ENCODE measurements around the gene C1QB. TPM values are rescaled to one million over a fixed set of nuclear protein-coding genes. Genes with fewer than 3 reads are reported as not detected.

Gene C1QB
- total RNA-seq, 6 experiments from 2014 or later = 69.8 to 330 (median 152) TPM

DNA sequence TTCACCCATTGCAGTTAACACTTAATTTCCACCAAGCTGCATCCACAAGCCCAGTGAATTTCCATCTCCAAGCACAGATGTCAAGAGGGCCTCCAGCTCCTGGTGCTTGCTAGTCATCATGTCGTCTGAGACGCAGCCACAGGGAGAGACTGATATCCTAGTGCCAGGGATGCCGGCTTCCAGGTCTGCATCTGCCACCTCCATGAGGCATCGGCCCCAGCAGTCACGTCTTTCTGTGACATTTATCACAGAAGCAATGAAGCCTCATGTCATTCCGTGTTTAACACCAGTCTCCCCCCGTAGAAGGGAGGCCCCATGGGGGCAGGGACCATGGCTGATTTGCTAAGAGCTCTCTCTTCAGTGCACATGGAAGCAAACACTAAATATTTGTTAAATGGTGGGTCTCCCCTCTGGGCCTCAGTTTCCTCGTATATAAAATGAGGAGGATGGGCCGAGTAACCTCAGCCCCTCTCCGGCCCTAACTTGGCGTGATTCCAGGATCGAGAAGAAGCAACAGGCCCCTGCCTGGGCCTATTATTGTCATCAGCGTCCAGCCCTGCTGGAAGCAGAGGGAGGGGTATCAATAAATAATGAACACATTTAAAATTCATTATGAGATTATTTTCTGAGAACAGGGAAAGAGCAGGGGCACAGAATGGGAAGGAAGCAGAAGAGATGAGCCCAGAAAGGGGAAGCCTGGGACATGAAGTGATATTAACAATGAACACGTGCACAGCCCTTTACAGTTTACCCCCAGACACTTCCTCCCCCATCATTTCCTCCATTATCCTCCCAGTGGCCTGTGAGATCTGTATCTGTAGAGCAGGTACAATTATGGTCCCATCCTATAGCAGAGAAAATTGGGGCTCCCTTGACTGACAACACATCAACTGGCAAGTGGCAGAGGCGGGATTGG is 837 bp upstream of the C1QB start:
- no peak for DNase-seq
- TF ChIP-seq, protein P1, sequence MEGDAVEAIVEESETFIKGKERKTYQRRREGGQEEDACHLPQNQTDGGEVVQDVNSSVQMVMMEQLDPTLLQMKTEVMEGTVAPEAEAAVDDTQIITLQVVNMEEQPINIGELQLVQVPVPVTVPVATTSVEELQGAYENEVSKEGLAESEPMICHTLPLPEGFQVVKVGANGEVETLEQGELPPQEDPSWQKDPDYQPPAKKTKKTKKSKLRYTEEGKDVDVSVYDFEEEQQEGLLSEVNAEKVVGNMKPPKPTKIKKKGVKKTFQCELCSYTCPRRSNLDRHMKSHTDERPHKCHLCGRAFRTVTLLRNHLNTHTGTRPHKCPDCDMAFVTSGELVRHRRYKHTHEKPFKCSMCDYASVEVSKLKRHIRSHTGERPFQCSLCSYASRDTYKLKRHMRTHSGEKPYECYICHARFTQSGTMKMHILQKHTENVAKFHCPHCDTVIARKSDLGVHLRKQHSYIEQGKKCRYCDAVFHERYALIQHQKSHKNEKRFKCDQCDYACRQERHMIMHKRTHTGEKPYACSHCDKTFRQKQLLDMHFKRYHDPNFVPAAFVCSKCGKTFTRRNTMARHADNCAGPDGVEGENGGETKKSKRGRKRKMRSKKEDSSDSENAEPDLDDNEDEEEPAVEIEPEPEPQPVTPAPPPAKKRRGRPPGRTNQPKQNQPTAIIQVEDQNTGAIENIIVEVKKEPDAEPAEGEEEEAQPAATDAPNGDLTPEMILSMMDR (IDR thresholded peaks at IDR 0.05) = no peak
- TF ChIP-seq POLR2A (IDR thresholded peaks at IDR 0.05) = no peak
- Histone ChIP-seq H3K4me3 (no peak overlapping the region), H3K4me1 (no peaks in the 10 kb centered on the region), H3K9me3 (no peaks in the 10 kb centered on the region), H3K36me3 (no peaks in the 10 kb centered on the region), H3K27me3 (no peaks in the 10 kb centered on the region), H3K27ac (no peak overlapping the region)
- intact Hi-C loops (cut with DNase I) = no loop called here
- WGBS (ENCODE audit: insufficient coverage, low coverage, low lambda C conversion rate, missing lambda C conversion rate) = 54% methylated on average over 12 of the region's 15 CpGs
- peak; percentile 15 to 53 (median 38) for ATAC-seq

DNA sequence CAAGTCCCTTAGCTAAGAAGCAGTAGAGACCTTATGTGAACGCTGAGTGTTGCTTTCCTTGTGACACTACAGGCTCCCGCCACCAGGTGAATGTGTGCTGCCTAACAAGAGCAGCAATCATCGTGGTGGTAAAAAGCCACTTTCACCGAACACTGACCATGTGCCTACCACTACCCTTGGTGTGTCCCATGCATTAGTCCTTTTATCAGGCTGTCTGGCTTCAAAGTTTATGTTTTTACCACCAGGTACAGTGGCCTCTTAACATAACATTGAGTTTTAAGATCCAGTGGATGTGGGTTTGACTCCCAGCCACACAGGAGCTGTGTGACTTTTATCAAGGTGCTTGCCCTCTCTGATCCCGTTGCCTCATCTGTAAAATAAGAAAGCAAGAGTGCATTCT is 1.7 kb downstream of the C1QB start:
- Histone ChIP-seq H3K4me3 (peak overlapping the region in 2 of 3 donors; percentile 2 to 32), H3K9me3 (no peaks in the 10 kb centered on the region), H3K27ac (no peak overlapping the region), H3K27me3 (no peaks in the 10 kb centered on the region), H3K4me1 (no peaks in the 10 kb centered on the region), H3K36me3 (no peaks in the 10 kb centered on the region)
- ATAC-seq = no peak
- TF ChIP-seq POLR2A (IDR thresholded peaks at IDR 0.05) = no peak
- TF ChIP-seq, protein P1 (IDR thresholded peaks at IDR 0.05) = no peak
- 33% methylated on average over 4 of the region's 5 CpGs for WGBS (ENCODE audit: insufficient coverage, low coverage, low lambda C conversion rate, missing lambda C conversion rate)
- intact Hi-C loops (cut with DNase I) = no loop called here
- DNase-seq = no peak

- no peak overlapping the region for H3K4me3 ChIP-seq
- no peak overlapping the region for H3K27ac ChIP-seq
- no peaks in the 10 kb centered on the region for H3K4me1 ChIP-seq
- no peak for TF ChIP-seq POLR2A (IDR thresholded peaks at IDR 0.05)
- TF ChIP-seq, protein P1 (IDR thresholded peaks at IDR 0.05) = no peak
- intact Hi-C loops (cut with DNase I) = no loop called here
- 39% methylated on average over 3 of the region's 3 CpGs for WGBS (ENCODE audit: insufficient coverage, low coverage, low lambda C conversion rate, missing lambda C conversion rate)
- no peaks in the 10 kb centered on the region for H3K36me3 ChIP-seq
- ATAC-seq = no peak
- no peaks in the 10 kb centered on the region for H3K27me3 ChIP-seq
- no peak for DNase-seq
- H3K9me3 ChIP-seq = no peaks in the 10 kb centered on the region
These were observed 5.5 kb downstream of the C1QB start for GRCh38 chr1:22658385-22659163.

DNA sequence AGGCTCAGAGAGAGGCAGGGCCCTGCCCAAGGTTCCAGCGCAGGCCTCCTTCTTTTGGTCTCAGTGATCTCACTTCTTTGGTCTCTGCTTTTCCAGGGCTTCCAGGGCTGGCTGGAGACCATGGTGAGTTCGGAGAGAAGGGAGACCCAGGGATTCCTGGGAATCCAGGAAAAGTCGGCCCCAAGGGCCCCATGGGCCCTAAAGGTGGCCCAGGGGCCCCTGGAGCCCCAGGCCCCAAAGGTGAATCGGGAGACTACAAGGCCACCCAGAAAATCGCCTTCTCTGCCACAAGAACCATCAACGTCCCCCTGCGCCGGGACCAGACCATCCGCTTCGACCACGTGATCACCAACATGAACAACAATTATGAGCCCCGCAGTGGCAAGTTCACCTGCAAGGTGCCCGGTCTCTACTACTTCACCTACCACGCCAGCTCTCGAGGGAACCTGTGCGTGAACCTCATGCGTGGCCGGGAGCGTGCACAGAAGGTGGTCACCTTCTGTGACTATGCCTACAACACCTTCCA is 7.7 kb downstream of the C1QB start:
- intact Hi-C loops (cut with DNase I) = no loop called here
- 38% methylated on average over 2 of the region's 19 CpGs for WGBS (ENCODE audit: insufficient coverage, low coverage, low lambda C conversion rate, missing lambda C conversion rate)
- Histone ChIP-seq H3K27me3 (no peaks in the 10 kb centered on the region), H3K9me3 (no peaks in the 10 kb centered on the region), H3K27ac (no peak overlapping the region), H3K36me3 (no peaks in the 10 kb centered on the region), H3K4me3 (no peak overlapping the region), H3K4me1 (no peaks in the 10 kb centered on the region)
- TF ChIP-seq, protein P1 (IDR thresholded peaks at IDR 0.05) = no peak
- TF ChIP-seq POLR2A (IDR thresholded peaks at IDR 0.05) = no peak
- ATAC-seq (no peak), DNase-seq (no peak)

Data from right lobe of liver (tissue), 6 donors.